Endothelial cell of umbilical vein (primary cell): ENCODE measurements around the gene CHD9. TPM values are rescaled to one million over a fixed set of nuclear protein-coding genes. Genes with fewer than 3 reads are reported as not detected.

Source experiments
- BruUV-seq: library from RNA; stranded (reverse); fragments of 400-500 nt; replicated peaks from 2 replicates; lab custom pipeline; 2021; lab: Mats Ljungman, UMichigan
- CTCF ChIA-PET: fragments of 300-600, 350-600 bp; sonication (Branson Sonifier 250); formaldehyde crosslinking; loops from one replicate; lab custom pipeline; 2021; ENCODE audit warnings: antibody characterized with exemption, inconsistent platforms; lab: Charles Lee
- POLR2A ChIA-PET: fragments of 300-600, 350-600 bp; sonication (Branson Sonifier 250); formaldehyde crosslinking; loops from one replicate; lab custom pipeline; 2021; ENCODE audit warnings: antibody characterized with exemption, inconsistent platforms; lab: Charles Lee
- DNase-seq: peaks from one replicate; pipeline ENCODE4 v3.0.0-alpha.2; 2011; ENCODE audit warnings: low read depth, low spot score
- FAIRE-seq: peaks from 2 replicates; lab custom pipeline; 2011; peaks lifted over from hg19 to GRCh38; lab: Jason Lieb, UNC
- H2AFZ ChIP-seq: 2 replicates; pipeline ENCODE4 v1.6.0; 2012; ENCODE audit warnings: low read depth, low read length, control low read depth, inconsistent platforms
- H3K27ac ChIP-seq: 2 replicates; pipeline ENCODE4 v1.5.1; 2011; ENCODE audit warnings: low read depth, mild to moderate bottlenecking, control low read depth, low read length, moderate library complexity; ENCODE audit not compliant: insufficient read depth
- H3K27me3 ChIP-seq, 2 experiments: 2 replicates each; pipeline versions ENCODE4 v1.6.0 to v1.6.1; 2011; ENCODE audit warnings: low read length in 2 of 2, mixed read lengths in 1 of 2; ENCODE audit not compliant: control insufficient read depth in 2 of 2, insufficient read depth in 2 of 2
- H3K36me3 ChIP-seq, 2 experiments: 2 replicates in 1 of 2; 3 replicates in 1 of 2; pipeline ENCODE4 v1.5.1; 2011; ENCODE audit warnings: low read length in 2 of 2, mild to moderate bottlenecking in 1 of 2, moderate library complexity in 1 of 2; ENCODE audit not compliant: control insufficient read depth in 2 of 2, insufficient read depth in 2 of 2; ENCODE audit errors: extremely low read depth in 1 of 2
- H3K4me1 ChIP-seq: 3 replicates; pipeline ENCODE4 v1.5.1; 2011; ENCODE audit warnings: mild to moderate bottlenecking, low read length; ENCODE audit not compliant: control insufficient read depth, insufficient read depth; ENCODE audit errors: extremely low read depth
- H3K4me2 ChIP-seq: 2 replicates; pipeline ENCODE4 v1.6.1; 2011; ENCODE audit warnings: low read length, control low read depth, mixed read lengths; ENCODE audit not compliant: insufficient read depth
- H3K4me3 ChIP-seq, 3 experiments: fragments of 200-600 bp in 1 of 3; sonication (generic), shearing (Covaris generic) in 1 of 3; replicated peaks in 1 of 3; 2 replicates each; pipeline ENCODE4 v1.5.1; 2011 to 2016; ENCODE audit warnings: control low read depth in 3 of 3, low read length in 3 of 3, mild to moderate bottlenecking in 2 of 3, inconsistent platforms in 1 of 3, low read depth in 1 of 3, moderate library complexity in 1 of 3; ENCODE audit not compliant: insufficient read depth in 1 of 3
- H3K79me2 ChIP-seq: 2 replicates; pipeline ENCODE4 v1.6.0; 2012; ENCODE audit warnings: low read length, inconsistent platforms; ENCODE audit not compliant: control insufficient read depth, insufficient read depth
- H3K9ac ChIP-seq: replicated peaks from 2 replicates; pipeline ENCODE3; 2011; ENCODE audit warnings: low read length, control low read depth; ENCODE audit not compliant: insufficient read depth; ENCODE audit errors: extremely low read depth
- H3K9me1 ChIP-seq: replicated peaks from 3 replicates; pipeline ENCODE4 v1.6.0; 2011; ENCODE audit warnings: mild to moderate bottlenecking, low read length; ENCODE audit not compliant: control insufficient read depth, insufficient read depth; ENCODE audit errors: extremely low read depth
- H3K9me3 ChIP-seq: replicated peaks from 2 replicates; pipeline ENCODE4 v1.5.1; 2012; ENCODE audit warnings: low read length, inconsistent platforms; ENCODE audit not compliant: control insufficient read depth, insufficient read depth
- H4K20me1 ChIP-seq: replicated peaks from 2 replicates; pipeline ENCODE3; 2011; ENCODE audit warnings: mild to moderate bottlenecking, low read length; ENCODE audit not compliant: control insufficient read depth, insufficient read depth; ENCODE audit errors: extremely low read depth
- EZH2 ChIP-seq: IDR thresholded peaks from 2 replicates; pipeline ENCODE4 v1.6.1; 2012; ENCODE audit warnings: borderline replicate concordance, low read depth, mild to moderate bottlenecking, moderate library complexity, low read length, inconsistent platforms; ENCODE audit not compliant: severe bottlenecking
- FOS ChIP-seq: IDR thresholded peaks from 2 replicates; pipeline ENCODE4 v1.6.1; 2011; ENCODE audit warnings: mild to moderate bottlenecking, low read length, moderate library complexity, borderline replicate concordance; ENCODE audit not compliant: insufficient read depth
- GATA2 ChIP-seq: IDR thresholded peaks from 2 replicates; pipeline ENCODE4 v1.7.0; 2011; ENCODE audit warnings: low read depth, mild to moderate bottlenecking, moderate library complexity, mixed read lengths, low read length; ENCODE audit not compliant: insufficient read length, insufficient read depth
- JUN ChIP-seq: IDR thresholded peaks from 2 replicates; pipeline ENCODE4 v1.6.1; 2011; ENCODE audit warnings: borderline replicate concordance, low read depth; ENCODE audit not compliant: insufficient read length, insufficient read depth
- MYC ChIP-seq: IDR thresholded peaks from one replicate; pipeline ENCODE4 v1.6.1; 2011; ENCODE audit warnings: mild to moderate bottlenecking, low read depth, low read length
- POLR2A ChIP-seq: IDR thresholded peaks from 2 replicates; pipeline ENCODE4 v1.6.1; 2012; ENCODE audit warnings: low read depth, mild to moderate bottlenecking, control low read depth, low read length
- POLR2AphosphoS5 ChIP-seq: IDR thresholded peaks from 2 replicates; pipeline ENCODE4 v1.6.1; 2012; ENCODE audit warnings: low read depth, mild to moderate bottlenecking, control low read depth, low read length, moderate library complexity; ENCODE audit not compliant: insufficient read depth
- dilution Hi-C: fragments of 300-500 bp; cut with MboI; formaldehyde crosslinking; loops from one replicate; pipeline ENCODE4 v1.15.0; 2019; ENCODE audit warnings: low sequenced_read_pairs; ENCODE audit not compliant: extremely low pct_ligation_motif_present
- intact Hi-C: fragments of 100-400 bp; cut with micrococcal nuclease; formaldehyde crosslinking; loops from one replicate; pipeline ENCODE4 v1.10.0; 2022
- polyA plus RNA-seq, 4 experiments: library from polyadenylated mRNA; depleted of rRNA in 3 of 4; stranded (reverse) in 3 of 4; unstranded in 1 of 4; fragments of >200 nt; gene quantifications; 2 replicates each; pipeline versions ENCODE4 v1.2.1 to v1.2.3, GENCODE V29; 2011 to 2012; ENCODE audit warnings: missing spikeins in 1 of 4
- total RNA-seq: library from RNA; stranded (reverse); gene quantifications from 2 replicates; pipeline ENCODE4 v1.2.3, GENCODE V29; 2021
- TF ChIP-seq, protein P1 (sequence below), 2 donors: IDR thresholded peaks; 1 replicate in 1 of 2; 2 replicates in 1 of 2; pipeline ENCODE4 v1.5.1; 2011; ENCODE audit warnings: low read length in 2 of 2, mild to moderate bottlenecking in 2 of 2, moderate library complexity in 2 of 2, control low read depth in 1 of 2, inconsistent platforms in 1 of 2, low read depth in 1 of 2; ENCODE audit not compliant: insufficient read depth in 1 of 2; ENCODE audit errors: extremely low read depth in 1 of 2
- TF ChIP-seq, protein P2 (sequence below): IDR thresholded peaks from 2 replicates; pipeline ENCODE4 v1.6.1; 2011; ENCODE audit not compliant: insufficient read depth, insufficient read length

CHD9 gene
- total and polyA plus RNA-seq, 2 donors (not counting 3 experiments of a cell fraction or from before 2014, with no cell fraction given) = 9.9 to 59.2 TPM

- Histone ChIP-seq H3K4me2 (no peak overlapping the region), H3K79me2 (no peaks in the 10 kb centered on the region), H3K9me1 (no peaks in the 10 kb centered on the region), H3K4me3 (no peak overlapping the region), H3K27me3 (no peaks in the 10 kb centered on the region), H3K9me3 (no peaks in the 10 kb centered on the region), H2AFZ (no peak overlapping the region), H4K20me1 (no peaks in the 10 kb centered on the region), H3K36me3 (peaks cover 10 to 26% of the 10 kb centered on the region in 2 experiments), H3K9ac (no peak overlapping the region), H3K4me1 (no peaks in the 10 kb centered on the region), H3K27ac (no peak overlapping the region)
- CTCF ChIA-PET = no interaction called here
- FAIRE-seq (no peak), DNase-seq (no peak)
- POLR2A ChIA-PET = no interaction called here
- TF ChIP-seq FOS (no peak), POLR2A (no peak), EZH2 (no peak), POLR2AphosphoS5 (no peak), MYC (no peak), JUN (no peak), GATA2 (no peak)
- TF ChIP-seq, protein P1, sequence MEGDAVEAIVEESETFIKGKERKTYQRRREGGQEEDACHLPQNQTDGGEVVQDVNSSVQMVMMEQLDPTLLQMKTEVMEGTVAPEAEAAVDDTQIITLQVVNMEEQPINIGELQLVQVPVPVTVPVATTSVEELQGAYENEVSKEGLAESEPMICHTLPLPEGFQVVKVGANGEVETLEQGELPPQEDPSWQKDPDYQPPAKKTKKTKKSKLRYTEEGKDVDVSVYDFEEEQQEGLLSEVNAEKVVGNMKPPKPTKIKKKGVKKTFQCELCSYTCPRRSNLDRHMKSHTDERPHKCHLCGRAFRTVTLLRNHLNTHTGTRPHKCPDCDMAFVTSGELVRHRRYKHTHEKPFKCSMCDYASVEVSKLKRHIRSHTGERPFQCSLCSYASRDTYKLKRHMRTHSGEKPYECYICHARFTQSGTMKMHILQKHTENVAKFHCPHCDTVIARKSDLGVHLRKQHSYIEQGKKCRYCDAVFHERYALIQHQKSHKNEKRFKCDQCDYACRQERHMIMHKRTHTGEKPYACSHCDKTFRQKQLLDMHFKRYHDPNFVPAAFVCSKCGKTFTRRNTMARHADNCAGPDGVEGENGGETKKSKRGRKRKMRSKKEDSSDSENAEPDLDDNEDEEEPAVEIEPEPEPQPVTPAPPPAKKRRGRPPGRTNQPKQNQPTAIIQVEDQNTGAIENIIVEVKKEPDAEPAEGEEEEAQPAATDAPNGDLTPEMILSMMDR (IDR thresholded peaks at IDR 0.05; ENCODE audit: extremely low read depth in 1 of 2, insufficient read depth in 1 of 2, low read depth in 1 of 2, low read length in 2 of 2) = no peak
- TF ChIP-seq, protein P2, sequence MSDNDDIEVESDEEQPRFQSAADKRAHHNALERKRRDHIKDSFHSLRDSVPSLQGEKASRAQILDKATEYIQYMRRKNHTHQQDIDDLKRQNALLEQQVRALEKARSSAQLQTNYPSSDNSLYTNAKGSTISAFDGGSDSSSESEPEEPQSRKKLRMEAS = no peak
- no TSS peak for BruUV-seq
- dilution Hi-C loops = no loop called here
- intact Hi-C loops = no loop called here
Measured at GRCh38 chr16:53262645-53263044, 207.9 kb downstream of the CHD9 start.
